GM19372 (cell line): ENCODE results near the gene TAS2R31.

Source experiments
- ATAC-seq: cut with Tn5 transposase; IDR thresholded peaks from one replicate; pipeline ENCODE4 v1.9.1; 2021; ENCODE audit warnings: mild to moderate bottlenecking, low read depth, moderate library complexity; ENCODE audit not compliant: unreplicated experiment

The TAS2R31 gene

DNA sequence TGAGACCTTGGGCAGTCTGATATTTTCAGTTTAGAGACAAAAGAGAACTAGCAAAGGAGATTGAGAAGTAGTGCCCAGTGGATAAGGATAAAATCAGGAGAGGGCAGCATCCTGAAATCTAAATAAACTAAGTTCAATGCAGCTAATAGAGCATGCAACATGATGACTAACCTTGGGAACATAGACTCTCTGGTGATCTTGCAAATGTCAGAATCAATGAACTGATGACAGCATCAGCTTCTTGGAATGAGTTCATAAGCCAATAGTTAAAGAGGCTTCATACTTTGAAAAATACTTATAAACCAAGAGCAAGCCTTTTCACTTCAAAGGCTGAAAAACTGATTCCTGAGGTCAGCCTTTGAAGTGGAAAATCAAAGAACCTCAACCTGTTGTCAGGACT lies 17.0 kb downstream of the TAS2R31 start:
- ATAC-seq, result no peak

- no peak for ATAC-seq
These were observed 23.6 kb downstream of the TAS2R31 start for GRCh38 chr12:11007608-11008007.

DNA sequence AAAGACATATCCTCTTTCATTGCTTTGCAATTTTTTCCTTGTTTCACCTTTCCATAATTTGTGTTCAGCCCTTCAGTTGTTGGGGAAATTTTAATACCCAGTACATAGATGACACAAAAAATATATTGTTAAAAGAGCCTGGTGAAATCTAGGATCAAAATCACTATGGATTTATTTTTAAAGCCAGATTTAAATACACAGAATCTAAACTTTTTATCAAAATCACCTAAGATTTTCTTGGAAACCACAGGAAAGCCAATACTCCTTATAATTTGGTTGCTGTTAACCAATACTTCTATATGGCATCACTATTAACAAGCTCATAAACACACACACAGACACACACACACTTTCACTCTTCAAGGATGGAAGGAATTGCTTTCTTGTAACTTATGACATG lies 33.0 kb downstream of the TAS2R31 start, which contains the start of gene TAS2R20:
Gene TAS2R20, minus strand, starts transcription at position 101 of the 400 bp plus-strand sequence. CDS start 429 bp downstream, outside the sequence.
- ATAC-seq, result no peak

DNA sequence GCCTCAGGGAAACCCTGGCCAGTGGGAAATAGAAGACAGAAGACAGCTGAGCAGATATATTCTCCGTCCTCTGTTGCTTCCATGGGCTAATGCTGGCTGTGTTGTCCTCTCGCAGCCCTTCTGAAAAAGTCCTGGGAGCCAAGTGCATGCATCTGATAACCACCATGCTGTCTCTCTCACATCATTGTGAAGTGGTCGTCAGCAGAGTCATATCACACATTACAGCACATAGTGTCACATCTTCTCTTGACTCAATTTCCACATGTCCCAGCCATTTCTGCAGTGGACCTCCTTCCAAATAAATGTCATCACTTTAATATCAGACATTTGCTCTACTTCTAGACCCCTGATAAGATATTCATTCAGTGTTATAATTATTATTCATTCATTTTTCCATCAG lies 36.9 kb downstream of the TAS2R31 start:
- no peak for ATAC-seq

GRCh38 chr12:10989107-10989506 lies 42.1 kb downstream of the TAS2R31 start:
- ATAC-seq, result no peak

DNA sequence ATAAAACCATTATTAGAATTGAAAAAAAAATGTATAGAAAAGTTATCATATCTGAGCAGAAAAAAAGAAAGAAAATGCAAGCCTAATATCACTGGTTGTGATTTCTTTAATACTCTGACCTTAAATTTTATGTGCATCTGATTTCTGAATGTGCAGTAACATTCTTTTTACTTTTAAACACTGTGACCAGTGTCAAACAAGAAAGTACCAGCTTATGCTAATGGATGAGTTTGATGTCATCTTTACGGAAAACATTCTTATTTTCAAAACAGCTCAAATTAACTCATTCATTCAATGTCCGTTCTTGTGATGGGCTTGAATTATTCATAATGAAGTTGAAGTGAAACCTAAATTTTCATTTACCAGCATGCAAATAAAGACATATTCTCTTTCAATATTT lies 44.4 kb downstream of the TAS2R31 start, which contains the start of gene TAS2R50:
Gene TAS2R50, minus strand, starts transcription at position 101 of the 400 bp plus-strand sequence. Its CDS starts 52 bp downstream, at position 49.
- no peak for ATAC-seq

GRCh38 chr12:10982244-10982643 lies 49.0 kb downstream of the TAS2R31 start:
- no peak for ATAC-seq
